ENCODE data around the gene SDHA. TPM values are rescaled to one million over a fixed set of nuclear protein-coding genes. Genes with fewer than 3 reads are reported as not detected.
"Not testable (repeated sequence)": the region's sequence is repeated elsewhere in the genome, so short reads cannot be mapped to it uniquely, and the experiment has no call there.

The SDHA gene
- total RNA-seq, 2 donors from 2014 or later = 132 to 177 TPM

DNA sequence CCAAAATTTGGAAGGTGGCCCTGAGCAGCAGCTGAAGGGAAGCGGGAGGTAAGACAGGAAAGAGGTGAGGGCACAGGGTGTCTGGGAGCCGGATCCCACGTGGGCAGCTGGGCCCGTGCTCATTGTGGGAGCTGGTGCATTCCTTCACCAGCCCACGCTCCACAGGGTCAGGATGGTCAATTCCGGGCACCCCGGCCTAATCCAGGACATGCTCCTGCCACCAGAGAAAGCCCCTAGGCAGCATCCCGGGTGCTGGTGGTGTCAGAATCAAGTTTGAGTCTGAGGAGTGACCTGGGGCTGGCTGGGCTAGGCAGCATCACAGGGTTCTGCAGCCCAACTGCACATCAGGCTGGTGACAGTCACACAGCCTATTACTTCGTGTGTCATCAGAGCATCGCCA is 46.2 kb downstream of the SDHA start:
- H3K4me3 Mint-ChIP-seq = no peak overlapping the region
- peaks cover 52% of the 10 kb centered on the region for H3K36me3 Mint-ChIP-seq (ENCODE audit: low read depth)
- H3K27me3 Mint-ChIP-seq = no peaks in the 10 kb centered on the region
- no peaks in the 10 kb centered on the region for H3K9me3 Mint-ChIP-seq
- ATAC-seq (replicated peaks) = no peak
- no peaks in the 10 kb centered on the region for H3K4me1 Mint-ChIP-seq
- H3K27ac Mint-ChIP-seq = peak overlapping the region; percentile 66

DNA sequence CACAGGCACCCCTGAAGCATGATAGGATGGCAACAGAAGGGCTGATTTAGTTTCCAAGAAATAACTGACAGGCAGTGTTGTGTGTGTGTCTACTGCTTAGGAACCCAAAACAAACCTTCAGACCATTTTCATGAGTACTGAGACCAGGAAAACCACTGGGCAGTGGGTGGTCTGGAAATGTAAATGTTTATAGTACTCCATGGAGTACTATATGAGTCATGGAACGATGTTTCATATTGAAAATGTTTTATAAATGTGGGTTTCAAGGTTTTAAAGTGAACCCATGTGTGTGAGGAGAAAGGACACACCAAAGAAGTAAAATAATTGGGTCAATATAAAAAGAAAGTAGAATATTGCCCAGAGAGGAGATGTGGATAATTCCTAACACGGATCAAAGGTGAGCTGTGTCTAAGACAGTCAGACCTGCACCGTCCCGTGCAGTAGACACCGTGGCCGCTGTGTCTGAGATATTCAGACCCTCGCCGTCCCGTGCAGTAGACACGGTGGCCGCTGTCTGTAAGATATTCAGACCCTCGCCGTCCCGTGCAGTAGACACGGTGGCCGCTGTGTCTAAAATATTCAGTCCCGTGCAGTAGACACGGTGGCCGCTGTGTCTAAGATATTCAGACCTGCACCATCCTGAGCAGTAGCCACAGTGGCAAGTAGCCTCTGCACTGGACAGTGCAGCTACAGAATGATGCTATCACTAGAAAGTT is 48.3 kb downstream of the SDHA start:
- H3K27ac Mint-ChIP-seq = peak overlapping the region; percentile 84
- H3K36me3 Mint-ChIP-seq (ENCODE audit: low read depth) = peaks cover 52% of the 10 kb centered on the region
- H3K4me3 Mint-ChIP-seq; H3K4me1 Mint-ChIP-seq; H3K9me3 Mint-ChIP-seq; H3K27me3 Mint-ChIP-seq; ATAC-seq (replicated peaks): not testable (repeated sequence)

DNA sequence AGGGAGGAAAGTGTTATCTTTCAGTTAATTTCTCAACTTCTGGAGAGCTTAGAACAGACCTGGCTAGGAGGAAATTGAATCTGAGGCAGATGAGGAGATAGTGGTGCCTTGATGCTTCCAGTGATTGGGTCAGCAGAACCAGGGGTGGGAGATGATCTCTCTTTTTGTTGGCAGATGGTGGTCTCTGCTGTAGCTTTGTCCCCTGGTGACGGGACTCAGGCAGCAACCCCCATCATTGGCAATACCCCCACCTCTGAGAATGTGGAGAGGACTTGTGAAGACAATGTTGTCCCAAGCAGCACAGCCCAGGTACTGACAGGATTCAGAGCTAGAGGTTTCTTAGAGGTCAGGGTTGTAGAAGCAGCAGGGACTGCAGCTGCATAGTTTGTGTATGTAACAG is 49.6 kb downstream of the SDHA start:
- H3K9me3 Mint-ChIP-seq = no peaks in the 10 kb centered on the region
- peaks cover 52% of the 10 kb centered on the region for H3K36me3 Mint-ChIP-seq (ENCODE audit: low read depth)
- ATAC-seq (replicated peaks) = no peak
- no peak overlapping the region for H3K4me3 Mint-ChIP-seq
- H3K27ac Mint-ChIP-seq = no peak overlapping the region
- H3K27me3 Mint-ChIP-seq = no peaks in the 10 kb centered on the region
- no peaks in the 10 kb centered on the region for H3K4me1 Mint-ChIP-seq

DNA sequence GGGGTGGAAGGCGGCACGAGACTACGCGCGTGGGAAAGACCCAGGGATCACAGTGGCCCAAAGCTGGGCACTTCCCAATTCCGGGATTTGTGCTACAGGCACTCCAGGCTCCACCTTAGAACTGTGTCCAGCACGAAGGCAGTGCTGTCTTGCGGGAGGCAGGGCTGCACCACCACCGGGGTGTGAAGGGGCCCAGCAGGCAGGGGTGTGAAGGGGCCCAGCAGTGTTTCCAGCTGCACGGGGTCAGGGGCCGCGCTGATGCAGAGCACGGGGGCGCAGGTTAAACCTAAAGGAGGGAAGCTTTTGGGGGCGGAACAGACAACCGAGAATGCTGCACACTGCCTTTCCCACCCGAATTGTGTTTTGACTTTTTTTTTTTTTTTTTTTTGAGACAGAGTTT is 52.2 kb downstream of the SDHA start:
- Mint-ChIP-seq H3K27me3 (no peaks in the 10 kb centered on the region), H3K36me3 (ENCODE audit: low read depth) (peaks cover 52% of the 10 kb centered on the region), H3K4me3 (peak overlapping the region; percentile 81), H3K27ac (peak overlapping the region; percentile 60), H3K4me1 (peaks cover 9% of the 10 kb centered on the region), H3K9me3 (no peaks in the 10 kb centered on the region)
- no peak for ATAC-seq (replicated peaks)

DNA sequence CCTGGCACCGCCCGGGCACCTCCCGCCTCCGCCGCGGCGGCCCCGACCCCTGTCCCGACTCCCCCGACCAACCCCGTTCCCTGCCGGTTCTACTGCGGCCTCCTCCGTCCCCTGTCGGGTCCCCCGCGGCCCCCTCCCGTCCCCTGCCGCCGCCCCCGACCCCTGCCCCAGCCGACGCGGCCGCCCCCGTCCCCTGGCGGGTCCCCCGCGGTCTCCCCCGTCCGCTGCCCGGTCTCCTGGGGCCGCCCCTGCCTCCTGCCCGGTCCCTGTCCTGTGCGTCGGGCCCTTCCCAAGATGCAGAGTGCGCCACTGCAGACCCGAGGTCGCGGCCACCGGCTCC is 53.7 kb downstream of the SDHA start:
- not testable (repeated sequence) for ATAC-seq (replicated peaks); H3K9me3 Mint-ChIP-seq; H3K4me1 Mint-ChIP-seq; H3K27me3 Mint-ChIP-seq
- Mint-ChIP-seq H3K36me3 (ENCODE audit: low read depth) (peaks cover 53% of the 10 kb centered on the region), H3K4me3 (peak overlapping the region; percentile 81), H3K27ac (peak overlapping the region; percentile 93)

DNA sequence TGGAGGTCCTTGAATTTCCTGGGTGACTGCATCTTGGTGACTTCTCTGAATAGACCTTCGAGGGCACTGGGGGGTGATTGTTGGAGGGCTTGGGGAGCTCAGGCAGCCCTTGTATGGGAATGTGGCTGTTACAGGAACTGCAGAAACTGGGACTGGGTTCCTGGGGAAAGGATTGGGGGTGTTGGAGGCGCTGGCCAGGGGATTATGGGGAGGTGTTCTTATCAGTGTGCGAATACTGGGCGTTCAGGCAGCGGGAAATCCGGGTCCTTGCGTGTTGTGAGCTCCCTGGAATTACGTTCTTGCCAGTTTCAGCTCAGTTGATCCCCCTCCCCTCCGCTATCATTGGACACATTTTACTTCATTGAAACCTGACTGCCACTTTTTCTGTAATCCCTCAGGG is 55.0 kb downstream of the SDHA start:
- peak overlapping the region; percentile 85 for H3K27ac Mint-ChIP-seq

DNA sequence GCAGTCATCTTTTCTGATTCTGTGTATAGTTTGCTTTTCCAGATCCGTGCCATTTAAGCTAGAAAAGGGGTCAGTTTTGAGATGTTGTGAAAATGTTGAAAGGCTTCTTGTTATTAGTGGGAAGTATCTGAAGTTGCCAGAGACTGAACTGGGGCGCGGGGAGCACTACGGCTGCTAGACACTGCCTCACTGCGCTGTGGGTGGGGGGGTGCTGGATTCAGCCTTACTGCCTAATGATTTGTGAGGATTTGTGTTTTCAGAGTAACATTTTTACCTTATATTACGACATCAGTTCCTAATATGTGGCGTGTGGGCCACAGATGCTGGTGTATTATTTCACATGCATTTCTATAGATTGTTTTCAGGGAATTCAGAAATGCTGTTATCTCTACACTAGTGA is 55.4 kb downstream of the SDHA start:
- H3K4me1 Mint-ChIP-seq; ATAC-seq (replicated peaks); H3K27me3 Mint-ChIP-seq; H3K9me3 Mint-ChIP-seq: not testable (repeated sequence)
- Mint-ChIP-seq H3K27ac (peak overlapping the region; percentile 85), H3K36me3 (ENCODE audit: low read depth) (peaks cover 59% of the 10 kb centered on the region), H3K4me3 (peak overlapping the region; percentile 81)

More for the DNA sequence above, 55.0 kb downstream of the SDHA start:
- not testable (repeated sequence) for H3K4me1 Mint-ChIP-seq; ATAC-seq (replicated peaks); H3K9me3 Mint-ChIP-seq; H3K27me3 Mint-ChIP-seq
- Mint-ChIP-seq H3K4me3 (peak overlapping the region; percentile 81), H3K36me3 (ENCODE audit: low read depth) (peaks cover 55% of the 10 kb centered on the region)

DNA sequence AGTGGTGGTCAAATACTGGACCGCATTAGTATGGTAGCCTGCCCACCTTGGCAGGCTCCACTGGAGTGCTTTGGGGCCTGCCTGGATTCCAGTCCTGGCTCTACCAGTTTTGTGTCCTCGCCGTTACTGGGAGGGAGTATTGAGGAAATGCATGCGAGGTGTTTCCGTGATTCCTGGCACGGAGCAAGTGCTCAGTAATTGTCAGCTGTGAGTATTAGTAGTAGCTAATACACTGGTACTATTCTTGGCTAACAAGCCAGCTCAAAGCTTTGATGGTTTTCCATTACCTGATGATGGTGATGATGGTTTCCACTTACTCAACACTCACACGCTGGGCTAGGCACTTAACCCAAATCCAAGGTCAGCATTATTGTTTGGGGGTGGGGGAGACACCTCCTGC is 56.2 kb downstream of the SDHA start:
- peak overlapping the region; percentile 81 for H3K4me3 Mint-ChIP-seq
- ATAC-seq (replicated peaks); H3K27me3 Mint-ChIP-seq; H3K27ac Mint-ChIP-seq; H3K9me3 Mint-ChIP-seq: not testable (repeated sequence)
- peaks cover 67% of the 10 kb centered on the region for H3K36me3 Mint-ChIP-seq (ENCODE audit: low read depth)
- peaks cover 12% of the 10 kb centered on the region for H3K4me1 Mint-ChIP-seq

DNA sequence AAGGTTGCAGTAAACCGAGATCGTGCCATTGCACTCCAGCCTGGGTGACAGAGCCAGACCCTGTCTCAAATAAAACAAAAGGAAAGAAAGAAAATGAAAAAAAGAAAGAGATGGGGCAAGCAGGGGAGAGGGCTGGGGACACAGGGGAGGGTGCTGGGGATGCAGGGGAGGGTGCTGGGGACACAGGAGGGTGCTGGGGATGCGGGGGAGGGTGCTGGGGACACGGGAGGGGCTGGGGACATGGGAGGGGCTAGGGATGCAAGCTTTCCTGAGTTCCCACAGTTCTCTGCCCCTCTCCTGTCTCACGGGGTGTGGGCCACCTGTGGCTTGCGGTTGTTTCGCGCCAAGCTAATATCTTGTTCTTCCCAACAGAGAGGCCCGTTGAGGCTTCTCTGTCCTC is 60.5 kb downstream of the SDHA start:
- Mint-ChIP-seq H3K36me3 (ENCODE audit: low read depth) (peaks cover 82% of the 10 kb centered on the region), H3K27ac (no peak overlapping the region), H3K9me3 (no peaks in the 10 kb centered on the region), H3K4me1 (peaks cover 23% of the 10 kb centered on the region), H3K27me3 (no peaks in the 10 kb centered on the region), H3K4me3 (no peak overlapping the region)
- no peak for ATAC-seq (replicated peaks)

DNA sequence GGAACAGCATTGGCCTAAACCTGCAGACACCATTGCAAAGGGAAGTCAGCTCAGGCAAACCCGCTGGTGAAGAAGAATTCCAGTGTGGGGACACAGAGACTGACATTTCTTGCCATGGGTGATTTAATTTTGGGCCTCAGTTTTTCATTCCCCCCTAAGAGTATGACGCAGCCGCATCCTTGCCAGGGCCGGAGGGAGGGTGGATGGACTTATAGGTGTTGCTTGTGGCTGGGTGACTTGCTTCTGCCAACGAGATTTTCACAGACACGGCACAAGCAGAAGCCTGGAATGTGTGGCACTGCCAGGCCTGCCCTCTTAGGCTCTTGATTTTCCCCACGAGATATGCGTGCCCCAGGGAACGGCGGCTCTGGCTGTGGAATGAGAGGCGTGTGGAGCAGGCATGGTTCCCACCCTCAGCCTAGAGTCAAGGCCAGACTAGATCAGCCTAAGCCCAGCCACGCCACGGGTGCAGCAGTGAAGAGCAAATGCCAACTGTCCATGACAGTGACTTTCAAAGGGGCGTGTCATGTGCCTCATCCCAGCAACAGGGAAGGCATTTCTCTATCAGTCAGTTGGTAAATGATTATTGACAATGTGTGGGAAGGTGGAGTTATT is 61.0 kb downstream of the SDHA start:
- Mint-ChIP-seq H3K4me1 (peaks cover 28% of the 10 kb centered on the region), H3K36me3 (ENCODE audit: low read depth) (peaks cover 82% of the 10 kb centered on the region)
- H3K9me3 Mint-ChIP-seq; H3K27ac Mint-ChIP-seq; ATAC-seq (replicated peaks); H3K4me3 Mint-ChIP-seq; H3K27me3 Mint-ChIP-seq: not testable (repeated sequence)

DNA sequence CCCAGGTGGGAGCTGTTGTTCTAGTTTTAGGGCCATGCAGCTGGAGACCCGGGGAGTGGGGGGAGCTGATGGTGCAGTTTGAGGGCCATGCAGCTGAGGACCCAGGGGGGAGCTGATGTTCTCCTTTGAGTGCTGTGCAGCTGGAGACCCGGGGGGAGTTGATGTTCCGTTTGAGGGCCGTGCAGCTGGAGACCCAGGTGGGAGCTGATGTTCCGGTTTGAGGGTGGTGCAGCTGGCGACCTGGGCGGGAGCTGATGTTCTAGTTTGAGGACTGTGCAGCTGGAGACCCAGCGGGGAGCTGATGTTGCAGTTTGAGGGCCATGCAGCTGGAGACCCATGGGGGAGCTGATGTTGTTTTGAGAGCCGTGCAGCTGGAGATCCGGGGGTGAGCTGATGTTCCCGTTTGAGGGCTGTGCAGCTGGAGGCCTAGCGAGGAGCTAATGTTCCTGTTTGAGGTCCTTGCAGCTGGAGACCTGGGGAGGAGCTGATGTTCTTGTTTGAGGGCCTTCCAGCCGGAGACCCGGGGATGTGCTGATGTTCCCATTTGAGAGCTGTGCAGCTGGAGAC is 68.0 kb downstream of the SDHA start:
- Mint-ChIP-seq H3K27me3 (no peaks in the 10 kb centered on the region), H3K36me3 (ENCODE audit: low read depth) (peaks cover 77% of the 10 kb centered on the region), H3K4me3 (no peak overlapping the region), H3K4me1 (peaks cover 35% of the 10 kb centered on the region), H3K27ac (peak overlapping the region; percentile 21), H3K9me3 (no peaks in the 10 kb centered on the region)
- no peak for ATAC-seq (replicated peaks)

DNA sequence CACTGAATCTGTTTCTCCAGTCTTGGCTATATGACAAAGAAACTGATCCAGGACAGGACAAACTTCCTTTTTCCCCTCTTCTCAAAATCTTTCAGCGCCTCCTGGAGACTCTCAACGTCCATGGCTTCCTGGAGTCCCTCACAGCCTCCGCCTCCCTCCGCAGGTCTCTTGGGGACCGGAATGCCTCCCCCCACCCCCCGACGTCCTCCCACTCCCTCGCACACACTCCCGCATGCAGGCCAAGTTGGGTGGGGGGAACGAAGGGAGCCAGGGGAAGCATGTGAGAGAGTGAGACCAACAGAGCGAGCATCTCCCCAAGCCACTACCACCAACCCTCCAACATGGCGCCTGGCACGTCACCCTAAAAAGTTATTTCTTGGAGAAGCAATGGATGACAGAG is 72.1 kb downstream of the SDHA start:
- not testable (repeated sequence) for H3K27ac Mint-ChIP-seq; ATAC-seq (replicated peaks); H3K4me3 Mint-ChIP-seq; H3K9me3 Mint-ChIP-seq; H3K27me3 Mint-ChIP-seq
- Mint-ChIP-seq H3K36me3 (ENCODE audit: low read depth) (peaks cover 63% of the 10 kb centered on the region), H3K4me1 (peaks cover 12% of the 10 kb centered on the region)

DNA sequence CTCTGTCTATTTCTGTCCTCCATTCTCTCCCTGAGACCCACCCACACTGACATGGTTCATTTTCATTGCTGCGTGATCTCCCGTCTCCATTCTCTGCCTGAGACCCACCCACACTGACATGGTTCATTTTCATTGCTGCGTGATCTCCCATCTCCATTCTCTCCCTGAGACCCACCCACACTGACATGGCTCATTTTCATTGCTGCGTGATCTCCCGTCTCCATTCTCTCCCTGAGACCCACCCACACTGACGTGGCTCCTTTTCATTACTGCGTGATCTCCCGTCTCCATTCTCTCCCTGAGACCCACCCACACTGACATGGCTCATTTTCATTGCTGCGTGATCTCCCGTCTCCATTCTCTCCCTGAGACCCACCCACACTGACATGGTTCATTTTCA is 73.2 kb downstream of the SDHA start:
- Mint-ChIP-seq H3K4me1 (peaks cover 15% of the 10 kb centered on the region), H3K36me3 (ENCODE audit: low read depth) (peaks cover 51% of the 10 kb centered on the region)
- not testable (repeated sequence) for ATAC-seq (replicated peaks); H3K4me3 Mint-ChIP-seq; H3K9me3 Mint-ChIP-seq; H3K27me3 Mint-ChIP-seq; H3K27ac Mint-ChIP-seq

DNA sequence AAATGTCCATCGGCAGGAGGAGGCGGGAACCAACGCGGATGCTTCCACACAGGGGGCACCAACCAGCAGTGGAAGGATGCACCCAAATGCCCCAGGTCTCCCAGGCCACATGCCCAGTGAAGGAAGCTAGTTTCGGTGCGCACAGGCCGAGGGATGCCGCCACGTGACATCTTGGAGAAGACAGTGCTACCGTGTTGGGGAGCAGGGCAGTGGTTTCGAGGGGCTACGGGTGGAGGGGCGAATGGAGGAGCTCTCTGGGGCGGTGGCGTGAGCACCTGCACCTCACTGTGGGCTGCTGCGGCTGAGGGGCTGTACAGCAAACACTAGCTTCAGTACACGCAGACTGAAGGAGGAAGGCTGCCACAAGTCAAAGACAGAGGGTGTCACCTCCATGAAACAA is 76.7 kb downstream of the SDHA start:
- ATAC-seq (replicated peaks); H3K27ac Mint-ChIP-seq; H3K9me3 Mint-ChIP-seq; H3K27me3 Mint-ChIP-seq; H3K4me3 Mint-ChIP-seq: not testable (repeated sequence)
- Mint-ChIP-seq H3K36me3 (ENCODE audit: low read depth) (peaks cover 34% of the 10 kb centered on the region), H3K4me1 (peaks cover 11% of the 10 kb centered on the region)

DNA sequence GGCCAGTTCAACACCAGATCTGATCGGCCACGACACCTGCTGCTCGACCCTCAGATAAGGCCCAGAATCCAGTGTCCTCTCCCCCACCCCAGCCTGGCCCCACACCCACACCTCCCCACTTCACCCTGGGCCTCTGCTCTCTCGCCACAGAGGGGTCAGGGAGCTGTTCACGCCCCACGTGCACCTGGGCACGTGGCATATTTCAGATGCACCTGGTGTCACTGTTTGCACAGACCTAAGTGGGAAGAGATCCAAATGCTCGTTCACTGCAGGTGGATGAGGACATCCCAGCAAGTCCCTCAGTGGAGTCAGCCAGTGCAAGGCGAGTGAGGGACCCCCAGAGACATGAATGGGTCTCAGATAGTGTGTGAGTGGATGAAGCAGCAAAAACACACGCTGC is 78.1 kb downstream of the SDHA start:
- not testable (repeated sequence) for H3K27ac Mint-ChIP-seq; ATAC-seq (replicated peaks); H3K9me3 Mint-ChIP-seq; H3K27me3 Mint-ChIP-seq
- Mint-ChIP-seq H3K4me1 (peaks cover 15% of the 10 kb centered on the region), H3K36me3 (ENCODE audit: low read depth) (peaks cover 20% of the 10 kb centered on the region), H3K4me3 (peak overlapping the region; percentile 50)
